CD4-positive, alpha-beta T cell treated with Interleukin-6 for 4 hours (primary cell): ENCODE data around the gene OBSL1.

ENCODE experiments used
- DNase-seq: peaks from one replicate; pipeline ENCODE4 v3.0.0-alpha.2; 2020; ENCODE audit warnings: mixed read lengths

Gene OBSL1

DNA sequence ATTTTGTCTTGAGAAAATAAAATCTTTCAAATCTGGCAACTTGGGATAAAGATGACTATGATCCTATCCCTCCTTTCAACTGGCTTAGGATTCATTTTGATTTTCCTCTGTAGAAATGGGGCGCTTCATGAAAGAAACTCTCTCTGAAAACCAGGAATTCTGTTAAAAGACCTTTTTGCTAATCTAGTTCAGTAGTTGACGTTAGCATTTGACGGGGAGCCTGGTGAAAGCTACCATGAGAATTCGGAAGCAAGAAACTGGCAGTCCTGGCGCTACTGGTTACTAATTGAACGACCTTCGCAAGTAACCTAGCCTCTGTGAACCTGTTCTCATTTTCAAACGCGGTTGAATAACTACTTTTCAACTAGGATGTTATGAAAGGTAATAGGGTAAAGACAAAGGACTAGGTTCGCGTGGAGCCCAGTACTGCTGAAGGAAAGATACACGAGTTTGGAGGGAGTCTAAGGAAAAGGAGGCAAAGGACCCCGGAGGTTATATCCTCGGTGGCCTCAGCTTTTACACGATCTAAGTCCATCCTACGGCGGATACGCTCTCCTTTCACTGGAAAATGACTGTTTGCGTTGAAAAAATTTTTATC lies 25.7 kb upstream of the OBSL1 start:
- DNase-seq: no peak

- DNase-seq: no peak
Observed at GRCh38 chr2:219595256-219595655, 23.9 kb upstream of the OBSL1 start.

GRCh38 chr2:219593154-219593553 lies 21.8 kb upstream of the OBSL1 start:
- DNase-seq: no peak

DNA sequence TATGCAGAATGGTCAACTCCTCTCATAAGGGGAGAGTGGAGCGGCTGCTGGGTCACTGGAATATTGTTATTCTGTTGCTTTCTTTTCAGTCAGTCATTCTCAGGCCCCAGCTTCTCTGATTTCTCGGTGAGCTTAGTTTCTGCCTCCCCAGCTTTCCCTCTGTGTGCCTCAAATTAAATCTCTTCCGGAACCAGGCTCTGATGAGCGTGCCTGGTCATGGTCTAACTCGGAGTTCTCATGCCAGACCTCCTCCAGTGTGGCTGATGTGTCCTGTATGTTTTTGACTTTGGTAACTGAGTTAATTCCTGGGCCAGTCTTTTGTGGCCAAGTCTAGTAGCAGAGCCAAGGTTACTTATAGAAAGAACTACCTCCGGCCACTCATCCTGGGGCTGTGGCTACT lies 21.4 kb upstream of the OBSL1 start:
- DNase-seq: no peak

GRCh38 chr2:219591091-219591490 lies 19.8 kb upstream of the OBSL1 start:
- no peak for DNase-seq

DNA sequence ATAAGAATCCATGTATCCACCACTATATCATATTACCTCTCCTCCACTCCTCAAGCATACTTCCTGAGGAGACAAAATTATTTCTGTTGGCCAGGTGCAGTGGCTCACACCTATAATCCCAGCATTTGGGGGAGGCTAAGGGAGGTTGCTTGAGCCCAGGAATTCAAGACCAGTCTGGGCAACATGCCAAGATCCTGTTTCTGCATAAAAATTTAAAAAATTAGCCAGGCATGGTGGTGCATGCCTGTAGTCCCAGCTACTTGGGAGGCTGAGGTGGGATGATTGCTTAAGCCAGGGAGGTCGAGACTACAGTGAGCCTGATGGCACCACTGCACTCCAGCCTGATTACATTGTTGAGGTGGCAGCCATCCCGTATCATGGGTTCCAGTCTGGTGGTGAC lies 10.0 kb upstream of the OBSL1 start:
- DNase-seq: no peak

GRCh38 chr2:219578811-219579613 lies 7.7 kb upstream of the OBSL1 start:
- no peak for DNase-seq

GRCh38 chr2:219576505-219577388 lies 5.4 kb upstream of the OBSL1 start:
- no peak for DNase-seq

DNA sequence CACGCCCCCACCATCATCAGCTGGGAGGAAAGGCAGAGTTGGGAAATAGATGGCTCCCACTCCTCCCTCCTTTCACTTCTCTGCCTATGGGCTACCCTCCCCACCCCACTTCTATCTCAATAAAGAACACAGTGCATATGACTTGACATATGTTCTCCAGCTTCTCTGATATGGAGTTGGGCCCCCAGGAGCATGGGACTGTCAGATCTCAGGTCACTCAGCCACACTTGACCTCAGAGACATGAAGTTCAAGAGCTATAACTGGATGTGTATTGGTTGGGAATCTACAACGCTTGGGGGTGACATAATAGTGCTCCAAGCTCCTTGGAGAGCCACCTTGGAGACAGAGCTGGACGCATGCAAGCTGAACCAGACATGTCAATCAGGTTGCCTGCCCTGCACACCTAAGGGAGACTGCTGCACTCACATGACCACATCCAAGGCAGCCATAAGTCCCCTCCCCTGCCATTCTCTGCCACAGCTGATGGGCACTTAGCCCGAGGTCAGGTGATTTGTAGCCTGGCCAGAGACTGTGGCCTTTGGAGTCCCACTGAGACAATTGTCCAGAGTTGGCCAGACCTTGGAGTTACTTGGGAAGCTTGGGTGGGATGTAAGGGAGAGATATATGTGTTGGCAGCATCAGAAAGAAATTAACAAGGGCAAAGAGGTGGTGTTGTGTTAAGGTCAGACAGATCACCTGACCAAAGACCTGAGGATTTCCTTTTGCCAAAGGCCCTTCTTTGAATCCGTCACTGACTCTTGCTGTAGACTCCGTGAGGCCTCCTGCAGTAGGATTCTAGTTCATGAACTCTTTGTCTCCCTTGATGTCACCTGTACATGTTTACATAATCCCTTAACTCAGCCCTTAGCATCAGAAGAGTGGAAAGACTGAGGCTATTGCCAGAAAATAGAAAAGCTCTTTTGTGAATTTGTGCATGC lies 4.5 kb upstream of the OBSL1 start:
- DNase-seq: no peak

GRCh38 chr2:219574484-219575311 lies 3.4 kb upstream of the OBSL1 start:
- no peak for DNase-seq

- no peak for DNase-seq
Observed at GRCh38 chr2:219573166-219573565, 1.8 kb upstream of the OBSL1 start.

DNA sequence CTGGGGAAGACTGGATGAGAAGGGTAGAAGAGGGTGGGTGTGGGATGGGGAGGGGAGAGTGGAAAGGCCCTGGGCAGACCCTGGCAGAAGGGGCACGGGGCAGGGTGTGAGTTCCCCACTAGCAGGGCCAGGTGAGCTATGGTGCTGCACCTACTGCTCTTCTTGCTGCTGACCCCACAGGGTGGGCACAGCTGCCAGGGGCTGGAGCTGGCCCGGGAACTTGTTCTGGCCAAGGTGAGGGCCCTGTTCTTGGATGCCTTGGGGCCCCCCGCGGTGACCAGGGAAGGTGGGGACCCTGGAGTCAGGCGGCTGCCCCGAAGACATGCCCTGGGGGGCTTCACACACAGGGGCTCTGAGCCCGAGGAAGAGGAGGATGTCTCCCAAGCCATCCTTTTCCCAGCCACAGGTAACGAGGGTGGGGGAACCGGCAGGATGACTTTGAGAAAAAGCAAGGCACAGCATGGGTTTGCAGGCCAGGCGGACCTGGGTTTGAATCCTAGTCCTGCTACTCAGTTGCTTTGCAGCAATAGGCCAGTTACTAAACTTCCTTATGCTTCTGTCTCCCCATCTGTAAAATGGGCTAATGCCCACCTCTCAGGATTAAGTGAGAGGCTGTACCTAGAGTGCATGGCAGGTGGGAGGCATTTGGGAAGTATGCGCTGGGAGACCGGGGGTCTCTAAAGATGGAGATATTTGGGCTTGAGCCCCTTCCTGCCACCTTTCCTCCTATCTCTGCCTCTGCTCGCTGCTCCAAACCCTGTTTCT lies 1.1 kb upstream of the OBSL1 start, which contains the start of gene INHA:
TSS of gene INHA (plus strand) at position 74 of the 765 bp plus-strand sequence. CDS start at position 139, 65 bp downstream.
- no peak for DNase-seq

- DNase-seq: no peak
Observed at GRCh38 chr2:219570924-219571310, 422 bp downstream of the OBSL1 start.

GRCh38 chr2:219570194-219570923 lies 980 bp downstream of the OBSL1 start:
- no peak for DNase-seq

DNA sequence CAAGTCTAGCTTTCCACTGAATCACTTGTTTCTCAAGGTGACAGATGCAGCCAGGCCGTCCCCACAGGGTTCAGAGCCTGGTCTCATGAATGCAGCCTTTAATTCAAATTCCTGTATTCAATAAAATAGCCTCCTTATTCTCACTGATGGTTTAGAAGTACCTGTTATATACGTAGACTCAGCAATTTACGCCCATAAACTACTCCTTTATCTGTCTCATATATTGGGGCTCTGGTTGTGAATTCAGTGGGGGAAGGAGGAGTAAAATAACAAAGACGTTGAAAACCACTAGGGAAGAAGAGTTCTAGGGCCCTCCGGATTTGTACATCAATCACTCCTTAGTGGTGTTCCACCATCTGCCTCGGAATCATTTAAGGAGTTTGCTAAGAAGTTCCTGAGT lies 1.7 kb downstream of the OBSL1 start:
- no peak for DNase-seq

GRCh38 chr2:219569041-219569440 lies 2.3 kb downstream of the OBSL1 start:
- DNase-seq: no peak

- DNase-seq: no peak
Observed at GRCh38 chr2:219567791-219568361, 3.5 kb downstream of the OBSL1 start.

GRCh38 chr2:219567131-219567530 lies 4.2 kb downstream of the OBSL1 start:
- no peak for DNase-seq

- no peak for DNase-seq
Observed at GRCh38 chr2:219566640-219567039, 4.7 kb downstream of the OBSL1 start.
